GM18907 (cell line): ENCODE data around the gene JAG1.

Source experiments
- ATAC-seq: cut with Tn5 transposase; IDR thresholded peaks from one replicate; pipeline ENCODE4 v1.9.1; 2021; ENCODE audit warnings: mild to moderate bottlenecking, moderate library complexity; ENCODE audit not compliant: unreplicated experiment

The JAG1 gene

DNA sequence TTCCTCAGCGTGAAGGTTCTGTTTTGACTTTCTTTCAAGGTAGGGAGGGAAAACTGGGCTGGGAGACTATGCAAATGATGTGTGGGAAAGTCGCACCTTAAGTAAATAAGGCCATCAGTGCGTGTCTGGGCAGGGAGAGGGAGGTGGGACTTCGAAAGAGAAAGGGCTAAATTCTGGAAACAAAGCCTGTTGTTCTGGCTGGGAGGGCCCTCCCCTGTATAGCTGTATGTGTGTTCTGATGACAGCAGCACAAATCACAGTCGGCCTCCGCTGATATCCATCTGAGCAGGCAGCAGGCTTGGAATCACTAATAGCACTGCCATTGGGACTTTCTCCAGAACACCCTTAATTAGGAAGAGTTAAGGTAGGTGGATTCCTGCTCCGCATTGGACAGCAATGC is 19.2 kb downstream of the JAG1 start:
- peak; percentile 76 for ATAC-seq

DNA sequence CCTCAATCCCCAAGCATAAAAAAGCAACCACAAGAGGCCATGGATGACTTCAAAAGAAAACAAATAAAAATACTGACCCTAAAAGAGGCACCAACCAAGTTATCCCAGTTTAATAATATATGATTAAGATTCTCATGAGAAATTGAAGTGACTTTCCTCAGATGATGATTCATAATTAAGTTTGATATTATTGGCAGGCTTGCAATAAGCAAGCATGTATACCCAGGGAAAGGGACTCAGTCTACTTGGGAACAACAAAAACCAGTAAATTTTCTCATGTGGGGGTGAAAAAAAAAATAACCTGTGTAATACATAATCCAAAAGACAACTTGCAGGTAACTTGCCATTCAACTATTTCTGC is 19.6 kb downstream of the JAG1 start:
- peak; percentile 3 for ATAC-seq

DNA sequence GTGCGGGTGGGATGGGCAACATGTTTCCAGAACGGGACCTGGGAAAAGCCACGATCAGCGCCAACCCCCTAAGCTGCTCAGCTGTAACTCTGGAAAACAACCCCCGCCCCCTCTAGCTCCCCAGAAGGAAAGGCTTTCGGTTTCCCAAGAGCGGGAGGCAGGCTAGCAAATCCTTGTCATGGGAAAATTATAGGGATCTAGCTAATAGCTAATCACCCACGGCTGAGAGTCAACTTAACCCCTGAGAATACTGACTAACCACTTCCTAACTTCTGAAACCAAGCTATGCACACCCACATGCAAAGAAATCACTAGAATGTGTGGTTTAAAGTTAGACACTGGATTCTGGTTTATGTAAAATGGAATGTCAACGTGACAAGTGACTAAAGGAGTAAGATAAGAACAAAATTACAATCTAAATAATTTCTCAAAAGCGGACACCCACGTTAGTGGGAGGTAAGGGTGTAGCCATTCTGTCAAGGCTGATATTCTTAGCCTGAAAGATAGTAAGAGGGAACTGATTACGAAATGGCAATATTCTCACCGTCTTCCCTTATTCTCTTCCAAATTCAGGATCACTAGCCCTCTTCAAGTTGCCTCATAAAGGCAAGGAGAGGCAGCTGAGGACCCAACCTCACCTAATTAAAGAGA is 20.1 kb downstream of the JAG1 start:
- ATAC-seq = no peak

DNA sequence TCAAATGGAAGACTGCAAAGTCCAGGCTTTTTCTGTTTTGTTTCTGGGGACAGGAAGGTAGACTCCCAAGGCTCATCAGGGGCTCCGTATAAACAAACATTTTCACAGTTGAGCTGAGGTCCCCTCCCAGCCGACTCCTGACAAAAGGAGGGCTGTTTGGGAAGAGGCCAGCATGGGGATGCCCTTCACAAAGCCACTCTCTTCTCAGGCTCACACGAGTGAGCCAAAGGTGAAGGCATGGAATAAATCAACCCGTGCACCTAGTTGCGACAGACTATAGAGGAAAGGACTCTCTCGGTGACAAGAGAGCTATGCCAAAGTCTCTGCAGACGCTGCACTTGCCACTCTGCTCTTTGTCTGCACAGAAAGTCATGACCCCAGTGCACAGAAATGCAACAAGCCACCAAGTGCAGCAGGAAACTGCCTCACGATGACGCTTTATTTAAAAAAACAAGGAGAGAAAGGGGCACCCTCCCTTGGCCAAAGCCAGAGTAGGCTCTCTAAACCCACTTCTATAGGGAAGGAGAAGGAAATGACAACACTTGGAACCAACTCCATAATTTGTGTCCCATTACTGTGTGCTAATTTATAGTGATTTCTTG is 21.0 kb downstream of the JAG1 start:
- ATAC-seq = no peak

DNA sequence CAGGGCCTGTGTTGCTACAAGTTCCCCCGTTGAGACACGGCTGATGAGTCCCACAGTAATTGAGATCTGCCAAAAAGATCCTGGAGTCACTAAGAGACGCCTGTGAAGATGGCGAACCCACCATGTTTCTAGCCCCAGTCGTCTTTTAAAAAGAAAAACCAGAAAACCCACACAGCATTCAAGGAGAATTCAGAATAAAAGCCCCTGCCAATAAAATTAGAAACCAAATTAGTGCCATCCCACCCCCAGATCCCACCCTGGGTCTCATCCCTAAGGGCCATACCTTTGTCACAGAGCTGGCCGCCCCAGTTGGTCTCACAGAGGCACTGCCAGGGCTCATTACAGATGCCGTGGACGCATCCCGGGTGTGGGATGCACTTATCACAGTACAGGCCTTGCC is 21.6 kb downstream of the JAG1 start:
- ATAC-seq = no peak

DNA sequence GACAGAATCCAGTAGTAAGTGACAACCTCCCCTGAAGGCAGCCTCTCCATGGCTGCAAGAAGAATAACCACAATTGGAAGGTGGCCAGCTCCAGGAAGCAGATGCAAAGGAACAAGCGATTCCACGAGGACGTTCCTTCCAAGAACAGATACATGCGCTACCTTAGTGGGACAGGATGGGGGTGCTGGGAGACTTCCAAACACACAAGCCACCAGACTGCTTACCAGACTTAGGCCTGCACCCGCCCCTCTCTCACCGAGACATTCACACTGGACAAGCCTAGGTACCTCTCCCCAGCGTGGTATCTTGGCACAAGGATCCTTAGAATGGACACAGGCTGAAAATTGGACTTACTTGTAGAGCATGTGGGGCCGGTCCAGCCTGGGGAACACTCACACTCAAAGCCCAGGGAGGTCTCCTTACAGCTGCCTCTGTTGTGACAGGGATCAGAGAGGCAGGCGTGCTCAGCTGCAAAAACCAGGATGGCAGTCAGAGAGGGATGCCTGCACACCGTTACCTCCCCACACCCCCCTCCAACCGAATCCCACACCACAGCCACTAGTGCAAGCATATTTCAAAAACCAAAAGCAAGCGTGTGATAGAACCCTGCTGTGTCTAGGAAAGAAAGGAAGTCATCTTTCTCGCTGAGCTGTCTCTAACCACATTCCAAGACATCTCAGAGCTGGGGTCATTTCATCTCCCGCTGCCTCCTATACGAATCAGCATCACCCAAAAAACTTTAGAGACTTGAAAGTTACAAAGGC is 22.4 kb downstream of the JAG1 start:
- ATAC-seq = no peak

DNA sequence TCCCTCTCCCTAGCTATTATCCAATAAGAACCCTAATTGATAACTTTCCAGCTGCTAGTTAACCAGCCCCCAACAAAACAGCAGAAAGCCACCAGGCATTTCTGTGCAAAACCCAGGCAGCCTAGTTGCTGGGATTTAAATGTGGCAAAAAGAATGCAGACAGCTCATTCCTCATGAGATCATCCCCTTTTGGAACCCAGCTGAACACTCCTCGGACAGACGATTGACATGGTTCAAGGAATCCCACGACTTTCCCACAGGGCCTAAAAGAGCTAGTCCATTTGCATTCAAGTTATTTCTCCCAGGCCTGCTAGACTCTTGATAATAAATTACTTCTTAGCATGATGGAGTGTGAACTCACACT is 24.0 kb downstream of the JAG1 start:
- ATAC-seq = no peak

DNA sequence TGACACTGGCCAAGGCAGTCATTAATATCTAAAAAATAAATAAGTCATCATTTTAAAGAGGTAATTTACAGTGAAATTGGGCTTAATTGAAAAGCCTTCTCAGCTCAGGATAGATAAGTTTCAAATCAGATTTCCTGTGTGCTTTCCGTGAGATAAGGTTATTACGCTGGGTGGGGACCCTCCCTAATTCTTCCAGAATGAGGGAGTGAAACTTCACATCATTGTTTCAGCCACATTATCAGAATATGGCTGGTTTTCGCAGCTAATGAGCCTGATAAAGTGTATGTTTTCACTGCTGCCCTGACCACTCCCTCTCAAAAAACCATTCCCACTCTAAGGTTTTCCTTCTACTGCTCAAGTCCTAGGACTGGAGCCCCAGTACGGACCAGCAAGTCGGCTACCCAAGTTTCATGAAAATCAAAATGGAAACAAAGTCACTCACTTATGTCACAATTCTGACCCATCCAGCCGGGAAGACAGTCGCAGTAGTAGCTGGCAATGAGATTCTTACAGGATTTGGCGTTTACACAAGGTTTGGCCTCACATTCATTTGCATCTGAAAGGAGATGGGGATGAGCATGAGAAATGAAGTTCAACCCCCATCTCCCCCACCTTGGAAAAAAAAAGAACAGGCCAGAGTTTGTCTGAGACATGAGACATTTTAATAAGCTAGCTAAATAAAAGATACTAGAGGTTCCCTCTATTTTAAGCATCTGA is 24.6 kb downstream of the JAG1 start:
- ATAC-seq = no peak

DNA sequence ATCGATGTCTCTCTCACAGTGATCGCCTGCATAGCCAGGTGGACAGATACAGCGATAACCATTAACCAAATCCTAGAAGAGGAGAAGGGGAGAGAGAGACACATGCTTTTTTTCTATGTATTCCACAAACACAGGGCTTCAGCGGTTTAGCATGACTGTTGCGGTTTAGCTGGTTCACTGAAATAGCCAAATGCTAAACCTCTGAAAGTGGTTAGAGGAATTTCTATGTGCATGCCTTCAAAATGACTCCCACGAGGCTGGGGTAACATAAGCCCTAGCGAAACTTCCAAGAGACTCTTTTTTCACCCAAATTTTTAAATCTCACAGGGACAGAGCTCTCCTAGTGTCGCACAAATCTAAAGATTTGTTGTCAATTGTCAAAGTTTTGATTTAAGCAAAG is 25.1 kb downstream of the JAG1 start:
- no peak for ATAC-seq

DNA sequence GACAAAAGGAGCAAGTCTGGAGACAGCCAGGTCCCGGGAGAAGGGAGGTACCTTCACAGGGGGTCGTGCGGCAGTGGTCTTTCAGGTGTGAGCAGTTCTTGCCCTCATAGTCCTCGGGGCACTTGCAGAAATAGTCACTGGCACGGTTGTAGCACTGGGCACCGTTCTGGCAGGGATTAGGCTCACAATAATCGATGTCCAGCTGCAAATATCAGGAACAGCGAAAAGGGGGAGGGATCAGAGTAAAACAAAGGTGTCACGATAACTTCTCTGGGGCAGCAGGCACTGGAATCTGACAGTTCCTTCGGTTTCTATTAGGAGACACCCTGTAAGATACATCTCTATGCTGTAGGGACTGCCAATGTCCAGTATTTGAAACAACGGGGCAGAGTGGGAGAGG is 25.9 kb downstream of the JAG1 start:
- ATAC-seq = no peak

DNA sequence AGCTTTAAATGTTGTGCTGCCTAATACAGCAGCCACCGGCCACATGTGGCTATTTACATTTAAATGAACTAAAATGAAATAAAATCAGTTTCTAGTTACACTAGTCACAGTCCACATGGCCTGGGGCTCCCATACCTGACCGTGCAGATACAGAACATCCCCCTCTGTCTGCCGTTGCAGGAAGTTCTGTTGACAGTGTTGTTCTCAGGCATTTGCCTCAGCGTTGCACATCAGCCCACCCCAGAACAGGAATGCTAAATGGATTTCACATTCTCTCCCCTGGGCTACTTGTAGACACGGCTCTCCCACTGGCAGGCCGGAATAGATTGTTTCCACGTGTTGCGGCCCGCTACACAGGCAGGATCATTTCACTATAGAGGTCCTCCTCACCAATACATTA is 26.3 kb downstream of the JAG1 start:
- no peak for ATAC-seq

DNA sequence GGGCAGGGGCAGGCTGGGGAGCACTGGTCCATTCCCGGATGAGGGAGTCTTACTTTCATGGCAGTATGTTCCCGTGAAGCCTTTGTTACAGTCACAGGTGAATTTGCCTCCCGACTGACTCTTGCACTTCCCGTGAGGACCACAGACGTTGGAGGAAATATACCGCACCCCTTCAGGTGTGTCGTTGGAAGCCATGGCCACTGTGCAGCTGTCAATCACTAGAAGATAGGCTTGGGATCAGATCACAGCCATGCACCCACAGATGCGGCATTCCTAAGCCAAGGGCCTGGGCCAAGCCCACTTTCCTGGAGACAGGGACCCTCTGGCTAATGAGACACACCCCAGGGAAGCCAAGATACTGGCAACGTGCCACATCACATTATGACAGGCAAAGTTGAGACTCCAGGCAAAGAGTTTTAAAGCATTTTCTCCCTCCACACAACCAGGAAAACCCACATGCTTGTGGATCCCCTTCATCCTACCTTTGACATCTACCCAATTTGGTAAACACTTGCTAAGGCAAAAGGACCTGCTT is 26.8 kb downstream of the JAG1 start:
- ATAC-seq = no peak

DNA sequence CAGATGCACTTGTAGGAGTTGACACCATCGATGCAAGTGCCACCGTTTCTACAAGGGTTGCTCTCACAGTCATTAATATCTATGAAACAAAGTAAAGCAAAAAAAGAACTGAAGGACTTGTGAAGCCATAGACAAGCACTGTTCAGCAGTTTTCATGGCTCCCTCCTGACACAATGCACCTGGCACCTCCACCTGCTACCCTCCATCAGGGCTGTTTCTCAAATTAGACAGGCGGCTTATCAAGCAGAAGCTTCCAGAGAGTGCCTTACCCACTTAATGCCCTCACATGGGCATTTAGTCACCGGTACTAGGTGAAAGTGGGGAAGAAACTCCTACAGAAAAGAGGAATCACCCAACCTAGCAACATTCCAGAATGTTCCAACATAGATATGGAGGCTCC is 27.8 kb downstream of the JAG1 start:
- ATAC-seq = no peak

DNA sequence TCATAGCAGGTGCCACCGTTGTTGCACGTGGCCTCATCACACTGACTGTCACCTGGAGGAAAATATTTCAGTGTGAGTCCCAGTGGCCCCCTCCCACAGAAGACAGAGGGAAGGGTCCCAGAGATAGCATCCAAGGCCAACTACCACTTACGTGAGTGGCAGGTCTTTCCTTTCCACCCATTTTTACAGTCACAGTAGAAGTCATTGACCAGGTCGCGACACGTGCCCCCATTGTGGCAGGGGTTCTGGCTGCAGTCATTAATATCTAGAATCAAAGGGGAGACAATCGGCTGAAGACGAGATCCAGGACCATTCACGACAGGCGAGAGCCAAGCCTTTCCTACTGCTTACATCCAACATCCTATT is 28.6 kb downstream of the JAG1 start:
- ATAC-seq = no peak

DNA sequence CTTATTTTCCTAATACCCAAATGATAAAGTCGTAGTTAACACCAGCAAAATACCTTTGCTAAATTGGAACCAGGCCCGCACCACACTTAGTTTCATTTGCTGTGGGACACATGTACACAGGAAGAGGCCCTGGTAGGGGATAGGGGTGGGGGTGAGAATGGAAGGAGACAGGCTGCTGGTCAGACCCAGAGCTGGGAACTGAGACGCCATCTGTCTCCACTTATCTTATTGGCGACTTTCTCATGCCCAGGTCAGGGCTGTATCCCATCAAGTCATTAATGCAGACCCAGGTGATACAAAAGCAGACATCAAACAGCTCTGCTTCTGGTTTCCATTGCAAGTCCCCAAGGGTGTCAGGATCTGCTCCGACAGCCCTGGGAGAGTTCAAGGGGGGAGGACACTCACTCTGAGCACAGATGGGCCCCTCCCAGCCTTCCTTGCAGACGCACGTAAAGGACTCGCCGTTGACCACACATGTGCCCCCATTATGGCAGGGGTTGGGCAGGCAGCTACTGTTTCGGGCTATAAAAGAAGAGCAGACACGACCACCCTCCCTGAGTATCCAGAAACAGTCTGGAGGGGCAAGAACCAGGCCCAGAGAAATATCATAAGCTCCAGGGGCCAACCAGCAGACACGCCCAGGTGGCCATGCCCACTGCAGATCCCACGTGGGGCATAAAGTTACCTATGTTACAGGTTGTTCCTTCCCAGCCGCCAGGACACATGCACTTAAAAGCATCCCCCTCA is 29.2 kb downstream of the JAG1 start:
- peak; percentile 80 for ATAC-seq

DNA sequence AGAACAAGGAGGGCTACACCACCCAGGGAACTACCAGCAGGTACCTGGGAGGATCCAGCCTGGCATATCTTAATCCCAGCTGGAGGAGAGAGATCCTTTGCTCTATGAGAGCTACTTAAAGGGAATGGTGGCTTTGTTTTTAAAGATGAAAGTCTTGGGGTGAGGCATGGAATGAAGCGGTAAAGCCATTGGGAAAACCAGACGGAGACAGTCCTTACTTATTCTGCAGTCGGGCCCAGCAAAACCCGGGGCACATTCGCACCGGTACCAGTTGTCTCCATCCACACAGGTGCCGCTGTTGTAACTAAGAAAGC is 30.3 kb downstream of the JAG1 start:
- ATAC-seq = no peak

DNA sequence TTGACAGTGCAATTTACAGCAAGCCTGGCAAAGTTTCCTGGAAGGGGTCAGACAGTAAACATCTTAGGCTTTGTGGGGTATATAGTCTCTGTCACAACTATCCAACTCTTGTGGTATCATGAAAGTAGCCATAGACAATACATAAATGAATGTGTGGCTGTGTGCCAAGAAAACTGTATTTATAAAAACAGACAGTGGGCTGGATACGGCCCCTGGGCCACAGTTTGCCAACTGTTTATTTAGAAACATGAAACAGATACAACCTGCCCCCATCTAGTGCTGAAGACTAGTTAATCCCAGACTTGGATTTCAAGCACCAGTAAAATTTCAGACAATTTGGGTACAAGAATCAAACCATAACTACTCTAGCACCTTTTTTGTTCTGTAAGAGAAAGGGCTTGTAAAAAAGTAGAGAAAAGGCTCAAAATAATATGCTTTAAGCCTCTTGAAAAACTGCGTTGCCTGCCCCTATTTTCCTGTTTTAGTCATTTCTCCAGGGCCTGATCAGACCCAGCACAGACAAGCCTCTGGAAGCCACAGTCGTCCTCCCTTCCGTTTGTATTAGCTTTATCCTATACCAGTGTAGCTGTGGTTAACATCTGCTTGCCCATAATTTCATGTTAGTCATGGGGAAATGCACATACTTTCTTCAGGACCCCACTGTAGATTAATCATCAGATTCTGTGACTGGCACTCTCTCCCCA is 30.8 kb downstream of the JAG1 start:
- ATAC-seq = no peak

DNA sequence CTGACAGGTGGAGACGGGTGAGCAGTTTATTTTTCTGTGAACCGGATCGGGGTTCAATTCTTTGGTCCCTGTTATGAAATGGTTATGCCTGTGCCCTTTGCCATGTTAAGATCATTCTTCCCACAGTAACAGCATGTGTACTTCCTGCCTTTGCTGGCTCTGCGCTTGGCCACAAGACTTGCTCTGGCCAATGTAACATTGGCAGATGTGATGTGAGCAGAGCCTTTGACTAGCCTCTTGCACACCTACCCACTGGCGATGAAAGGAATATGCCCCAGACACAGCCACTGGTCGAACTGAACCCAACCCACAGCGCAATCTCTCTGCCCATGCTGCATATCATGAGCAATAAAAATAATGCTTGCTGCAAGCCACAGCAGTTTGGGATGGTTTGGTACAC is 31.9 kb downstream of the JAG1 start:
- no peak for ATAC-seq

DNA sequence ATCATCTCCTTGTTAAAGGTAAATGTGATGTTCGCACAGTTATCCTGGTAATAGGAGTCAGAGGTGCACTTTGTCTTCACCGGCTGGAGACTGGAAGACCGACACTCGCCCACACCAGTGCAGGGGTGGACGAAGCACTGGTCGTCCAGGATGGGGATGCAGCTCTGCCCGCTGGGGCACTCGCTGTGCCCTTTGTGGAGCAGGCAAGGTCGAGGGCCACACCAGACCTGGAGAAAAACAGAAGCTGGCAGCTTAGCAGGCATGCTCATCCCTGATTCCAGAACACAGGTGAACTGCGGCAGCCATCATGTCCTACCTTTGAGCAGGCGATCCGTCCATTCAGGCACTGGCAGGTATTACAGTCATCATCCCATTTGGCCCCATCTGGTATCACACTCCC is 32.3 kb downstream of the JAG1 start:
- no peak for ATAC-seq

DNA sequence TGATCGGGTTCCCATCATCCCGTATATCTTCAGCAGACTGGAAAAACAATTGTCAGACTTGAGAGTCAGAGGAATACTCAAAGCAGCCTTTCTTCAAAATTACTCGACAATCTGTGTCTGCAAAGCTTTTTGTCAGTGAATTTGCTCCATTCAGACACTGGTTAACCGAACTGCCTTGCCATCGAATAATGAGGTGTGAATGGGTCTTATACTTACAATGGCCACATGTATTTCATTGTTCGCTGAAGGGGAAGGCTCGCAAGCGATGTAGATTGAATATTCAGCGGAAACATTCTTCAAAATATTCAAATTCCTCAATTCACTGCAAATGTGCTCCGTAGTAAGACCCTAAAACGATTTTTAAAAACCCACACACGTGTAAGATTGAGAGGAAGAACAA is 32.9 kb downstream of the JAG1 start:
- ATAC-seq = no peak
